Hematopoietic multipotent progenitor cell (in vitro differentiated cells): Measurements from ENCODE around the gene EFNA5. TPM values are rescaled to one million over a fixed set of nuclear protein-coding genes. Genes with fewer than 3 reads are reported as not detected.

Experiments used
- DNase-seq, 3 donors: peaks; one replicate each; pipeline ENCODE4 v3.0.0-alpha.2; 2011 to 2015; ENCODE audit warnings: low read depth in 2 of 3, low spot score in 2 of 3
- total RNA-seq: library from RNA; depleted of rRNA; stranded (reverse); fragments of >200 nt; gene quantifications from one replicate; pipeline ENCODE4 v1.2.3, GENCODE V29; 2012

Gene EFNA5
- total RNA-seq, 1 donor: under 0.01 TPM

DNA sequence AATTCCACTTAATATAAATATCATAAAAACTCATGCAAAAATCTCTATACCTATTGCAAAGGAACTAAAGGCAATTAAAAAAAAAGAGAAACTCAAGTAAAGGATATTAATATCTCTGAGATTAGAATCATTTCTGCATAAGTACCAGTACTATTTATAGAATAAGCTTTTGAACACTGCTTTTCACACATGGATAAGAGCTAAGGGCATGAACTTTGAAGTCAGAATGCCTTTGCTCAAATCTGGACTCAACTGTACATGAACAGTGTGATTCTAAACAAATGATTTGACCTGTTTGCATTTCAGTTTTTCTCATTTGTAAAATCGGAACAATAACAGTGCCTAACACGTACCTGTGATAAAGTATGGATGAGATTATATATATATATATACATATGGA is 255.9 kb downstream of the EFNA5 start:
- DNase-seq: no peak

- DNase-seq: no peak
Observed at GRCh38 chr5:107413754-107414153, 257.0 kb downstream of the EFNA5 start.

- no peak for DNase-seq
Observed at GRCh38 chr5:107408564-107408963, 262.2 kb downstream of the EFNA5 start.

- DNase-seq: no peak
Observed at GRCh38 chr5:107407713-107408298, 262.9 kb downstream of the EFNA5 start.

- no peak for DNase-seq
Observed at GRCh38 chr5:107404595-107405374, 266.0 kb downstream of the EFNA5 start.

GRCh38 chr5:107403228-107403953 is 267.3 kb downstream of the EFNA5 start:
- DNase-seq: no peak

GRCh38 chr5:107402434-107403227 is 268.1 kb downstream of the EFNA5 start:
- no peak for DNase-seq

GRCh38 chr5:107401470-107402122 is 269.1 kb downstream of the EFNA5 start:
- no peak for DNase-seq

DNA sequence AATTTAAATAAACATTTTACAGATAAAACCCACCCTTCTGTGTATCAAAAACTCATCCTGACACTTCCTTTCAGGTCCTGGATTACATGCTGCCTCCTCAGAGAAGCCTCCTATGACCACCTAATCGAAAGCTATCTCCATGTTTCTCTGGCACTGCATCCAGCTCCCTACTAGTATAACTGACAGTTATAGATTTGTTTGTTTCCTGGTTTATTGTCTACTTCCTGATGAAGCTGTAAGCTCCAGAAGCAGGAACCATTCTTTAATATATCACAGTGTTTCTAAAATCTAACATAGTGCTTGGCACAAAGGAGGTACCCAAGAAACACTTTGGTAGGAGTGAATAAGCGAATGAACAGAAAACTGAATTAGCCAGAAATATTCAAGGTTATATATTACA is 270.4 kb downstream of the EFNA5 start:
- no peak for DNase-seq

DNA sequence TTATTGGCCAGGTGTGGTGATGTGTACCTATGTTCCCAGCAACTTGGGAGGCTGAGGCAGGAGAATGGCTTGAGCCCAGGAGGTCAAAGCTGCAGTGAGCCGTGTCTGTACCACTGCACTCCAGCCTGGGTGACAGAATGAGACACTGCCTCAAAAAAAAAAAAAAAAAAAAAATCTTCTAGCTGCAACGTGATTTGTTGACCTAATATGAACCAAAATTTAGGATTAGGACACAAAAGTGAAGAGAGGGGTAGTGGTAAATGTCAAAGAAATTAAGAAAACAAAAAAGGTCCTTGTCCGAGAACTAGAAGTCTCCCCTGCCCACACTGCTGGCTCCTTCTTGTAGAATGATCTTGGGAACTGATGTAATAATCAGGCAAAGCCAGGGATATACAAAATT is 272.0 kb downstream of the EFNA5 start:
- no peak for DNase-seq

DNA sequence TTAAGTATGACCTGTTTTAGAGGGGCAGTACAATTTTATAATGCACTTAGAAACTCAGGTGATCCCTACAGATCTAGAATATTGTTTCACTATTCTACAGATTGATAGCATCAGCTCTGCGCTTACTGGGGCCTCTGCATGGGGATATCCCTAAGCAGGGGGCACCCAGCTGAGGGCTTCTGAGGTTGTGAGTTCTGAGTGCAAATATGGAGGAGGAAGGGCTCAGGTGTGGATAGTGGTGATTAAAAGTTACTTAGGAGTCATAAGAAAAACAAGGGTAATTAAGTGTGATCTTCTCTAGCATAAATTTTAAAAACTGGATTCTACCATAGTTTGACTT is 274.4 kb downstream of the EFNA5 start:
- no peak for DNase-seq

GRCh38 chr5:107395632-107396350 is 274.9 kb downstream of the EFNA5 start:
- no peak for DNase-seq

DNA sequence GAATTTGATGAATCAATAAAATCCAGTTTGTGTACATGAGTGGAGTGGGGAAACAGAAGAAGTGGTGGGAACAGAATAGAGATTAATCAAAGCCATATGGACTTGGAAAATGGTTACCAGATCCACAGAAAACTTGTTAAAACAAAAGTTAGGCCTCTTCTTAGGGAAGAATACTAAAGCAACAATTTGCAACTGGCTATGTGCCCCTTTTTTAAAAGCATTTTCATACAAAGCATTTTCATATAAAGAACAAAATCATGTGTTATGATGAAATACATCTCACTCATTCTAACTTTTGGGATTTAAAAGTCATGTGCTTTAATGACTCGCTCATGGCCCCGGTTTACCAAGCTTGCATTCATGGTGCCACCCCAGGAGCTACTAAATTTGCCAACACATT is 276.9 kb downstream of the EFNA5 start:
- no peak for DNase-seq

- no peak for DNase-seq
Observed at GRCh38 chr5:107391787-107392186, 278.9 kb downstream of the EFNA5 start.

GRCh38 chr5:107389775-107390148 is 281.0 kb downstream of the EFNA5 start:
- DNase-seq: peak in 2 of 3 donors; percentile 50 to 77

- DNase-seq: peak in 2 of 3 donors; percentile 67 to 86
Observed at GRCh38 chr5:107389130-107389774, 281.5 kb downstream of the EFNA5 start.

GRCh38 chr5:107388141-107388861 is 282.4 kb downstream of the EFNA5 start:
- DNase-seq: peak in 2 of 3 donors; percentile 9 to 41

GRCh38 chr5:107387526-107388140 is 283.1 kb downstream of the EFNA5 start:
- peak in 1 of 3 donors; percentile 5 for DNase-seq
